Glomerular endothelial cell (primary cell): ENCODE data around the gene GXYLT2. TPM values are rescaled to one million over a fixed set of nuclear protein-coding genes. Genes with fewer than 3 reads are reported as not detected.

Source experiments
- DNase-seq: peaks from one replicate; pipeline ENCODE4 v3.0.0-alpha.2; 2011; ENCODE audit warnings: low read depth, low spot score; ENCODE audit errors: extremely low read depth
- total RNA-seq: library from RNA; depleted of rRNA; stranded (reverse); fragments of >200 nt; gene quantifications from 2 replicates; pipeline ENCODE4 v1.2.3, GENCODE V29; 2015

GXYLT2 gene
- total RNA-seq, 1 donor from 2014 or later, result 4.8 TPM

GRCh38 chr3:73004316-73004715, 116.5 kb downstream of the GXYLT2 start:
- no peak for DNase-seq

GRCh38 chr3:73007992-73008712, 120.3 kb downstream of the GXYLT2 start:
- DNase-seq, result no peak

GRCh38 chr3:73009008-73009407, 121.2 kb downstream of the GXYLT2 start:
- DNase-seq, result no peak

GRCh38 chr3:73009750-73010149, 121.9 kb downstream of the GXYLT2 start:
- no peak for DNase-seq

- DNase-seq, result no peak
Observed at GRCh38 chr3:73010158-73010557, 122.3 kb downstream of the GXYLT2 start.

GRCh38 chr3:73018298-73018697, 130.5 kb downstream of the GXYLT2 start:
- no peak for DNase-seq

GRCh38 chr3:73018790-73019441, 131.1 kb downstream of the GXYLT2 start:
- no peak for DNase-seq

- no peak for DNase-seq
Observed at GRCh38 chr3:73021301-73021835, 133.5 kb downstream of the GXYLT2 start.

- DNase-seq, result no peak
Observed at GRCh38 chr3:73024836-73025235, 137.0 kb downstream of the GXYLT2 start.

- no peak for DNase-seq
Observed at GRCh38 chr3:73026111-73026759, 138.4 kb downstream of the GXYLT2 start.

Other genes starting within 250 kb of the GXYLT2 start
- 12.4 TPM in 2 replicates for gene SHQ1, start 39.6 kb upstream of the GXYLT2 start, total RNA-seq
- gene PPP4R2, start 108.8 kb downstream of the GXYLT2 start, total RNA-seq, result 33.5 and 37.0 TPM in 2 replicates
- 0.78 and 4.9 TPM in 2 replicates for gene EBLN2, start 173.6 kb downstream of the GXYLT2 start, total RNA-seq